Activated naive CD8-positive, alpha-beta T cell treated with anti-CD3 and anti-CD28 coated beads, Interleukin-2, amount 10 ng/mL, durations not matched to agents 7 days and 5 days (primary cell): Measurements from ENCODE around the gene GOLGA6L1. TPM values are rescaled to one million over a fixed set of nuclear protein-coding genes. Genes with fewer than 3 reads are reported as not detected.
"Not testable (repeated sequence)": the region's sequence is repeated elsewhere in the genome, so short reads cannot be mapped to it uniquely, and the experiment has no call there.

Source experiments
- ATAC-seq: fragments of 150-1000 bp; cut with Tn5 transposase; one replicate; pipeline ENCODE4 v1.10.0; 2021; ENCODE audit warnings: low read depth, moderate library complexity
- POLR2A ChIA-PET: fragments of 350-600 bp; sonication (Branson Sonifier 250); formaldehyde crosslinking; loops from one replicate; lab custom pipeline; 2021; ENCODE audit warnings: antibody characterized with exemption; lab: Charles Lee
- DNase-seq: peaks from one replicate; pipeline ENCODE4 v3.0.0; 2021
- H3K27ac Mint-ChIP-seq: one replicate; pipeline ENCODE4 v1.8.0; 2022; ENCODE audit warnings: mild to moderate bottlenecking, mixed read lengths
- H3K27me3 Mint-ChIP-seq: one replicate; pipeline ENCODE4 v1.8.0; 2022; ENCODE audit warnings: mild to moderate bottlenecking, moderate library complexity, mixed read lengths
- H3K36me3 Mint-ChIP-seq: one replicate; pipeline ENCODE4 v1.8.0; 2021; ENCODE audit warnings: mild to moderate bottlenecking, mixed read lengths
- H3K4me1 Mint-ChIP-seq: one replicate; pipeline ENCODE4 v1.8.0; 2021; ENCODE audit warnings: mixed read lengths
- H3K4me3 Mint-ChIP-seq: one replicate; pipeline ENCODE4 v1.8.0; 2022; ENCODE audit warnings: mild to moderate bottlenecking, moderate library complexity, mixed read lengths
- H3K9me3 Mint-ChIP-seq: one replicate; pipeline ENCODE4 v1.8.0; 2021; ENCODE audit warnings: mixed read lengths
- total RNA-seq, 2 experiments: library from RNA; stranded (reverse); gene quantifications; one replicate each; pipeline ENCODE4 v1.2.3, GENCODE V29; 2021

Gene GOLGA6L1
- total RNA-seq, result not detected

- H3K36me3 Mint-ChIP-seq, POLR2A ChIA-PET, H3K4me3 Mint-ChIP-seq, H3K27ac Mint-ChIP-seq, H3K4me1 Mint-ChIP-seq, DNase-seq, H3K27me3 Mint-ChIP-seq, ATAC-seq, H3K9me3 Mint-ChIP-seq: not testable (repeated sequence)
Observed at GRCh38 chr15:23136722-23137121, at the start of gene GOLGA6L1. GOLGA6L1 (minus strand) TSS chr15:23136822; CDS start chr15:23136731, 91 bp downstream.

- H3K36me3 Mint-ChIP-seq, H3K4me3 Mint-ChIP-seq, H3K9me3 Mint-ChIP-seq, H3K4me1 Mint-ChIP-seq, ATAC-seq, POLR2A ChIA-PET, DNase-seq, H3K27ac Mint-ChIP-seq, H3K27me3 Mint-ChIP-seq: not testable (repeated sequence)
Observed at GRCh38 chr15:23181201-23181600, 44.6 kb upstream of the GOLGA6L1 start.

GRCh38 chr15:23180547-23180927 lies 43.9 kb upstream of the GOLGA6L1 start:
- H3K9me3 Mint-ChIP-seq, H3K4me1 Mint-ChIP-seq, H3K27me3 Mint-ChIP-seq, DNase-seq, H3K36me3 Mint-ChIP-seq, POLR2A ChIA-PET, H3K4me3 Mint-ChIP-seq, H3K27ac Mint-ChIP-seq, ATAC-seq: not testable (repeated sequence)

GRCh38 chr15:23179768-23180546 lies 43.3 kb upstream of the GOLGA6L1 start:
- POLR2A ChIA-PET, DNase-seq, H3K27ac Mint-ChIP-seq, H3K36me3 Mint-ChIP-seq, H3K4me3 Mint-ChIP-seq, H3K27me3 Mint-ChIP-seq, H3K4me1 Mint-ChIP-seq, H3K9me3 Mint-ChIP-seq: not testable (repeated sequence)
- peak; percentile 30 for ATAC-seq

GRCh38 chr15:23176683-23177082 lies 40.1 kb upstream of the GOLGA6L1 start:
- H3K27ac Mint-ChIP-seq, POLR2A ChIA-PET, H3K4me3 Mint-ChIP-seq, H3K27me3 Mint-ChIP-seq, H3K36me3 Mint-ChIP-seq, ATAC-seq, H3K4me1 Mint-ChIP-seq, H3K9me3 Mint-ChIP-seq, DNase-seq: not testable (repeated sequence)

DNA sequence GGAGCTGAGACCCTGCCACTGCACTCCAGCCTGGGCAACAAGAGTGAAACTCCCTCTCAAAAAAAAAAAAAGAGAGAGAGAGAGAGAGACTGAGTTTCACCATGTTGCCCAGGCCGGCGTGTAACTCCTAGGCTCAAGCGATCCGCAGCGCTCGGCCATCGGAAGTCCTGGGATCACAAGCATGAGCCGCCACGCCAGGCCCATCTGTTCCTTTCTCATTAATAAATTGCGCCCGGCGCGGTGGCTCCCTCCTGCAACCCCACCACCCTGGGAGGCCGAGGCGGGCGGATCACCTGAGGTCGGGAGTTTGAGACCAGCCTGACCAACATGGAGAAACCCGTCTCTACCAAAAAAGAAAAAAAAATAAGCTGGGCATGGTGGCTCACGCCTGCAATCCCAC lies 39.0 kb upstream of the GOLGA6L1 start:
- DNase-seq, H3K27ac Mint-ChIP-seq, H3K36me3 Mint-ChIP-seq, H3K4me3 Mint-ChIP-seq, H3K27me3 Mint-ChIP-seq, POLR2A ChIA-PET, H3K4me1 Mint-ChIP-seq, ATAC-seq, H3K9me3 Mint-ChIP-seq: not testable (repeated sequence)

DNA sequence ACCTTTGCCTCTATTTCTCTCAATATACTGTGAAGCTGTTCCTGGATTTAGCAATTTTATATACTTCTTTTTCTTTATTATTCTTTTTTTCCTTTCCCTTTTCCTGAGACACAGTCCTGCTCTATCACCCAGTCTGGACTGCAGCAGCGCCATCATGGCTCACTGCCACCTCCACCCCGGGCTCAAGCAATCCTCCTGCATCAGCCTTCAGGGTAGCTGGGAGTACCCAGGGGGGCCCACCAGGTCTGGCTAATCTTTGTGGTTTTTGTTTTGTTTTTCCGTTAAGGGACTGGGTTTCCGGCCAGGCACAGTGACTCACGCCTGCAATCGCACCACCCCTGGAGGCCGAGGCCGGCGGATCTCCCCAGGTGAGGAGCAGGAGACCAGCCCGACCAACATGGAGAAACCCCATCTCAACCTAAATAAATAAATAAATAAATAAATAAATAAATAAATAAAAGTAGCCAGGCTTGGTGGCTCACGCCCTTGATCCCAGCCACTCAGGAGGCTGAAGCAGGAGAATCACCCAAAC lies 38.1 kb upstream of the GOLGA6L1 start:
- H3K27me3 Mint-ChIP-seq, H3K4me1 Mint-ChIP-seq, H3K4me3 Mint-ChIP-seq, DNase-seq, H3K36me3 Mint-ChIP-seq, POLR2A ChIA-PET, H3K27ac Mint-ChIP-seq, H3K9me3 Mint-ChIP-seq, ATAC-seq: not testable (repeated sequence)

- not testable (repeated sequence) for DNase-seq, H3K36me3 Mint-ChIP-seq
Observed at GRCh38 chr15:23132787-23133186, 3.8 kb downstream of the GOLGA6L1 start.

GRCh38 chr15:23118208-23118607 lies 18.4 kb downstream of the GOLGA6L1 start:
- ATAC-seq (no peak), DNase-seq (no peak)
- no peaks in the 10 kb centered on the region for H3K36me3 Mint-ChIP-seq
- POLR2A ChIA-PET, result no interaction called here
- peaks cover 10% of the 10 kb centered on the region for H3K27me3 Mint-ChIP-seq
- no peaks in the 10 kb centered on the region for H3K9me3 Mint-ChIP-seq
- no peaks in the 10 kb centered on the region for H3K4me1 Mint-ChIP-seq
- H3K27ac Mint-ChIP-seq, result no peak overlapping the region
- no peak overlapping the region for H3K4me3 Mint-ChIP-seq

More at GRCh38 chr15:23132787-23133186, 3.8 kb downstream of the GOLGA6L1 start:
- H3K27me3 Mint-ChIP-seq, H3K4me3 Mint-ChIP-seq, H3K9me3 Mint-ChIP-seq, H3K4me1 Mint-ChIP-seq, POLR2A ChIA-PET, H3K27ac Mint-ChIP-seq, ATAC-seq: not testable (repeated sequence)

DNA sequence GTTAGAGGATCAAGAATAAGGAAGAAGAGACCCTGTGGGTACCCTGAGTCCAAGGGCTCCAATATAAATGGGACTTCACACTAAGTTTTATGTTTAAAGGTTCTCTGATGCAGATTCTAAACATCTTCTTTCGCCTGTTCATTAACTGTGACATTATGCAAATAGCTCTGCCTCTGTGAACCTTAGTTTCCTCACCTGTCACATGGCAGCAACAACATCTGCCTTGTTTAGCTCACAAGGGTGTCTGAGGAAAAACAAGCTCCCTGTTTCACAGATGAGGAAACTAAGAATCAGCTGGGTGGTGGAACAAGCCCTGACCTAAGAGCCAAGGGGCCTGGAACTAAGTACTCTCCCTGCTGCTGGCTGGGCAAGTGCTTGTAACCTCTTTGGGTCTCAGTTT lies 40.8 kb downstream of the GOLGA6L1 start:
- Mint-ChIP-seq H3K27ac (no peak overlapping the region), H3K4me1 (no peaks in the 10 kb centered on the region), H3K27me3 (peaks cover 5% of the 10 kb centered on the region), H3K36me3 (no peaks in the 10 kb centered on the region), H3K4me3 (no peak overlapping the region), H3K9me3 (no peaks in the 10 kb centered on the region)
- POLR2A ChIA-PET, result no interaction called here
- no peak for ATAC-seq
- DNase-seq, result no peak

GRCh38 chr15:23083115-23083514 lies 53.5 kb downstream of the GOLGA6L1 start:
- POLR2A ChIA-PET, result no interaction called here
- no peak overlapping the region for H3K4me3 Mint-ChIP-seq
- H3K4me1 Mint-ChIP-seq, result no peaks in the 10 kb centered on the region
- no peaks in the 10 kb centered on the region for H3K36me3 Mint-ChIP-seq
- no peak overlapping the region for H3K27ac Mint-ChIP-seq
- DNase-seq (no peak), ATAC-seq (no peak)
- H3K27me3 Mint-ChIP-seq, result peaks cover 6% of the 10 kb centered on the region
- H3K9me3 Mint-ChIP-seq, result no peaks in the 10 kb centered on the region

- H3K9me3 Mint-ChIP-seq, H3K27me3 Mint-ChIP-seq, H3K27ac Mint-ChIP-seq, ATAC-seq, H3K4me1 Mint-ChIP-seq, POLR2A ChIA-PET, H3K4me3 Mint-ChIP-seq, H3K36me3 Mint-ChIP-seq, DNase-seq: not testable (repeated sequence)
Observed at GRCh38 chr15:23081996-23082737, 54.5 kb downstream of the GOLGA6L1 start.

DNA sequence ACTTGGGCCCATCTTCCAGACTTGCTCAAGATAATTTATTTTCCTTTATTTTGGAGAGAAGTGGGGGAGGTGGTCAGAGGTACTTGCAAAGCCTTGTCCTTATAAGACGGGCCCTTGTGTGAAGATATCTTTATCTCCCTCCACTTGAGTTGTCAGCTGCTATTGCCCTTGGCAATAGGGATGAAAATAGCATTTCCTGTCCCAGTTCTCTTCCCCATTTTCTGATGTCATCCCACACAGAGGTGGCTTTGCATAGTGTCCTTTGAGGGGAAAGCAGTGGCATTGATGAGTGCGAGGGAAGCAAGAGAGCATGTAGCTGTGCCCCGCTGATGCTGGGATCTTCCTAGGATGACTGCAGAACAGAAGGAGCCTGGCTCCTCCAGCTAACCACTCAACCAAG lies 55.4 kb downstream of the GOLGA6L1 start:
- Mint-ChIP-seq H3K9me3 (no peaks in the 10 kb centered on the region), H3K4me1 (no peaks in the 10 kb centered on the region), H3K27ac (no peak overlapping the region), H3K36me3 (no peaks in the 10 kb centered on the region), H3K4me3 (no peak overlapping the region), H3K27me3 (peaks cover 6% of the 10 kb centered on the region)
- ATAC-seq, result no peak
- POLR2A ChIA-PET, result no interaction called here
- DNase-seq, result no peak

DNA sequence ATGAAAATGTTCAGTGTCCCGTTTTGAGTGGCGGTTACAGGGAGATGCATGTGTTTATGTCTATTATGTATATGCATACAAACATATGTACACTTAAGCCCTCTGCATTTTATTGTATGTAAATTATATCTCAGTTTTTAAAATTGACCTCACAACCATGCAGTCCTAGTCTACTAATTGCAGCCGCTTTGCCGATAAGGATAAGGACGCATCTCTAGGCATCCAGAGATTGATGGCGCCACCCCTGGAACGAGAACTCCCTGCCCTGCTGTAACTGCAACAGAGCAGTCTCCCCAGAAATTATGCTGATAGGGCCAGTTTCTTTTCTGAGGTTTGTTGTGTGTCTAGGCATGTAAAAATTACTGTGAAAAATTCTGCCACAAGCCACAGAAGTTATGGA lies 56.9 kb downstream of the GOLGA6L1 start:
- H3K27ac Mint-ChIP-seq, result no peak overlapping the region
- H3K4me1 Mint-ChIP-seq, result no peaks in the 10 kb centered on the region
- ATAC-seq, result no peak
- no peak for DNase-seq
- no peak overlapping the region for H3K4me3 Mint-ChIP-seq
- no peaks in the 10 kb centered on the region for H3K36me3 Mint-ChIP-seq
- H3K9me3 Mint-ChIP-seq, result no peaks in the 10 kb centered on the region
- POLR2A ChIA-PET, result no interaction called here
- peaks cover 6% of the 10 kb centered on the region for H3K27me3 Mint-ChIP-seq
